ENCODE results near the gene OTUD1.
A peak's percentile ranks its signal among the peaks of the same experiment; 100 is the strongest.

Gene OTUD1

GRCh38 chr10:23467548-23467947 lies 28.7 kb downstream of the OTUD1 start:
- TF ChIP-seq CTCF (conservative IDR thresholded peaks at IDR 0.05): no peak
- H3K27ac ChIP-seq: no peak overlapping the region

GRCh38 chr10:23469596-23470237 lies 30.8 kb downstream of the OTUD1 start:
- H3K27ac ChIP-seq: peak overlapping the region; percentile 67
- TF ChIP-seq CTCF (conservative IDR thresholded peaks at IDR 0.05): no peak

- H3K27ac ChIP-seq: no peak overlapping the region
- TF ChIP-seq CTCF (conservative IDR thresholded peaks at IDR 0.05): no peak
These were observed 33.3 kb downstream of the OTUD1 start for GRCh38 chr10:23472181-23472580.

GRCh38 chr10:23474081-23474480 lies 35.2 kb downstream of the OTUD1 start:
- H3K27ac ChIP-seq: no peak overlapping the region
- no peak for TF ChIP-seq CTCF (conservative IDR thresholded peaks at IDR 0.05)

- no peak for TF ChIP-seq CTCF (conservative IDR thresholded peaks at IDR 0.05)
- H3K27ac ChIP-seq: no peak overlapping the region
These were observed 35.8 kb downstream of the OTUD1 start for GRCh38 chr10:23474626-23475025.

GRCh38 chr10:23478570-23478969 lies 39.7 kb downstream of the OTUD1 start:
- no peak overlapping the region for H3K27ac ChIP-seq
- no peak for TF ChIP-seq CTCF (conservative IDR thresholded peaks at IDR 0.05)

- no peak overlapping the region for H3K27ac ChIP-seq
- no peak for TF ChIP-seq CTCF (conservative IDR thresholded peaks at IDR 0.05)
These were observed 41.1 kb downstream of the OTUD1 start for GRCh38 chr10:23479798-23480473.

Data from VCaP (cell line).